Urinary bladder (tissue), 4 donors: ENCODE measurements around the gene HIP1. TPM values are rescaled to one million over a fixed set of nuclear protein-coding genes. Genes with fewer than 3 reads are reported as not detected.
A peak's percentile ranks its signal among the peaks of the same experiment; 100 is the strongest.
"Not testable (repeated sequence)": the region's sequence is repeated elsewhere in the genome, so short reads cannot be mapped to it uniquely, and the experiment has no call there.

Source experiments
- DNase-seq: peaks from one replicate; pipeline ENCODE4 v3.0.0-alpha.2; 2015; ENCODE audit errors: extremely low spot score
- H3K27ac ChIP-seq: one replicate; pipeline ENCODE4 v1.5.1; 2013; ENCODE audit warnings: low read depth, mild to moderate bottlenecking, moderate library complexity
- H3K36me3 ChIP-seq: one replicate; pipeline ENCODE4 v1.6.1; 2013; ENCODE audit warnings: mild to moderate bottlenecking, moderate library complexity; ENCODE audit not compliant: insufficient read depth
- H3K4me1 ChIP-seq: one replicate; pipeline ENCODE4 v1.6.1; 2013; ENCODE audit warnings: mild to moderate bottlenecking, moderate library complexity; ENCODE audit not compliant: insufficient read depth
- H3K4me3 ChIP-seq: one replicate; pipeline ENCODE4 v1.5.1; 2013; ENCODE audit warnings: low read depth, low read length
- WGBS: extraction: QIAGEN DNeasy Blood & Tissue Kit; methylation state at CpG from one replicate; pipeline ENCODE4 v1.1.7; 2013; 5-methylcytosine and 5-hydroxymethylcytosine counted together
- polyA plus RNA-seq: library from polyadenylated mRNA; stranded (reverse); fragments of 200-250 nt; gene quantifications from one replicate; pipeline ENCODE4 v1.2.3, GENCODE V29; 2013
- total RNA-seq: library from RNA; depleted of rRNA; stranded (reverse); fragments of >200 nt; gene quantifications from one replicate; pipeline ENCODE4 v1.2.3, GENCODE V29; 2014
- donor health status: healthy with polysubstance abuse.
- donor health status: healthy.

HIP1 gene
- total RNA-seq (15.0 TPM), polyA plus RNA-seq (17.7 TPM)

DNA sequence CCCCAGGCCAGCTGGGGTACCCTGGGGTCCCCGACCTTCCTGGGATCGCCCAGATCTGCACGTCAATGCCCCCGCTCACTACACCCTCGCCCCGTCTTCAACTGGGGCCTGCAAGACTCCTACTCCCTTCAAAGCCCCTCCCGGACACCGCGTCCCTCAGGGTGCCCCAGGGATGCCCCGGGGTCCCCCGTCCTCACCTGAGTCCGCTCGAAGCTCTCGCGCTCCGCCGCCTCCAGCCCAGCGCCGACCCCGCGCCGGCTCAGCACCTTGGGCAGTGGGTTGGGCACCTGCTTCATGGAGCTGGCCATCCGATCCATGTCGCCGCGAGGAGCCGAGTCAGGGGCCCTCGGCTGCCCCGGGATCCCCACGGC, at the start of gene HIP1:
TSS of gene HIP1 (minus strand) at position 338 of the 371 bp plus-strand sequence. CDS start at position 317, 21 bp downstream.
- Histone ChIP-seq H3K4me3 (peak within 1 kb of the TSS; percentile 82), H3K4me1 (peaks cover 2% of the 10 kb centered on the region), H3K36me3 (no peaks in the 10 kb centered on the region), H3K27ac (peak within 1 kb of the TSS; percentile 80)
- under 1% methylated on average over 30 of the region's 30 CpGs for WGBS
- no peak for DNase-seq

DNA sequence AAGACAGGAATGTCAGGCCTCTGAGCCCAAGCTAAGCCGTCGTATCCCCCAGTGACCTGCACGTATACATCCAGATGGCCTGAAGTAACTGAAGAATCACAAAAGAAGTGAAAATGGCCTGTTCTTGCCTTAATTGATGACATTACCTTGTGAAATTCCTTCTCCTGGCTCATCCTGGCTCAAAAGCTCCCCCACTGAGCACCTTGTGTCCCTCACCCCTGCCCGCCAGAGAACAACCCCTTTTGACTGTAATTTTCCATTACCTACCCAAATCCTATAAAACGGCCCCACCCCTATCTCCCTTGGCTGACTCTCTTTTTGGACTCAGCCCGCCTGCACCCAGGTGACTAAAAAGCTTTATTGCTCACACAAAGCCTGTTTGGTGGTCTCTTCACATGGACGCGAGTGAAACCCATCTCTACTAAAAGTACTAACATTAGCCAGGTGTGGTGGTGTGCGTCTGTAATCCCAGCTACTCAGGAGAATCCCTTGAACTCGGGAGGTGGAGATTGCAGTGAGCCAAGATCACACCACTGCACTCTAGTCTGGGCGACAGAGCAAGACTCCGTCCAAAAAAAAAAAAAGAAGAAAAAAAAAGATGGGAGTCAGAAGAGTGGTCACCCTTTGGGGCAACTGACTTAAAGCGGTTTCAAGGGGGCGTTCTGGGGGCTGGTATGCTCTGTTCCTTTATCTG, 49.6 kb upstream of the HIP1 start:
- H3K36me3 ChIP-seq, DNase-seq, H3K4me1 ChIP-seq, H3K4me3 ChIP-seq, H3K27ac ChIP-seq: not testable (repeated sequence)
- WGBS: 74% methylated on average over 14 of the region's 14 CpGs

DNA sequence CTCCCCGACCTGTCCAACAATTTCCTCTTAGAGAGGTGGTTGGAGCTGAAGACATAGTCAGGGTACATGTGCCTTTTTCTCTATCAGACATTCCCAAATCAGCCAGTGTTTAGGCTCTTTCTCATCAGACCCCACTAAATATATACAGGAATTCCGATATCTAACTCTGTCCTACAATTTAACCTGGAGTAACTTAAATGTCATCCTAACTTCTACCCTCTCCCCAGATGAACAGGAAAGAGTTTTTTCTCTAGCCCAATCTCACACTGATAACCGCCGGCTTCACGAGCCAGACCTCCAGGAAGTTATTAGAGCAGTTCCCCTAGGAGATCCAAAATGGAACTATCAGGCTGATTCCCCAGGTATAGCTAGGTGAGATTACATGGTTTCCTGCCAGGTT, 44.3 kb upstream of the HIP1 start:
- H3K4me3 ChIP-seq, H3K4me1 ChIP-seq, DNase-seq, H3K36me3 ChIP-seq, H3K27ac ChIP-seq: not testable (repeated sequence)
- 88% methylated on average over 5 of the region's 5 CpGs for WGBS

DNA sequence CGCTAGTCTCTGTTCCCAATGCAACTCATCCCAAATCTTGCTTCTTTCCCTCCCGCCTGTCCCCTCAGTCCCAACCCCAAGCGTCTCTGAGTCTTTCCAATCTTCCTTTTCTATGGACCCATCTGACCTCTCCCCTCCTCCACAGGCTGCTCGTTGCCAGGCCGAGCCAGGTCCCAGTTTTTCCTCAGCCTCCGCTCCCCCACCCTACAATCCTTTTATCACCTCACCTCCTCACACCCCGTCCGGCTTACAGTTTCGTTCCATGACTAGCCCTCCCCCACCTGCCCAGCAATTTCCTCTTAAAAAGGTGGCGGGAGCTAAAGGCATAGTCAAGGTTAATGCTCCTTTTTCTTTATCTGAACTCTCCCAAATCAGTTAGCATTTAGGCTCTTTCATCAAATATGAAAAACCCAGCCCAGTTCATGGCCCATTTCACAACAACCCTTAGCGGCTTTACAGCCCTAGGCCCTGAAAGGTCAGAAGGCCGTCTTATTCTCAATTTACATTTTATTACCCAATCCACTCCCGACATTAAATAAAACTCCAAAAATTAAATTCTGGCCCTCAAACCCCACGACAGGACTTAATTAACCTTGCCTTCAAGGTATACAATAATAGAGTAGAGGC, 42.0 kb upstream of the HIP1 start:
- H3K27ac ChIP-seq, H3K36me3 ChIP-seq, H3K4me1 ChIP-seq, H3K4me3 ChIP-seq, DNase-seq: not testable (repeated sequence)
- WGBS: 80% methylated on average over 14 of the region's 14 CpGs

DNA sequence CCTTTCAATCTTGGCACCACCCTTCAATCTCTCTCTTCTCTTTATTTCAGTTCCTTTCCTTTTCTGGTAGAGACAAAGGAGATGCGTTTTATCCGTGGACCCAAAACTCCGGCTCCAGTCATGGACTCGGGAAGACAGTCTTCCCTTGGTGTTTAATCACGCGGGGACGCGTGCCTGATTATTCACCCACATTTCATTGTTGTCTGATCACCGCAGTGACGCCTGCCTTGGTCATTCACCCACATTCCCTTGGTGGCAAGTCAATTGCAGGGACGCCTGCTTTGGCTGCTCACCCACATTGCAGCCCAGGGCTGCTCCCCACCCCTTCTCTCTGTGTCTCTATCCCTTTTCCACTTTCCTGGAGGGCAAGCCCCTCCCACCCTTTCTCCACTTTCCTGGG, 40.8 kb upstream of the HIP1 start:
- not testable (repeated sequence) for H3K4me1 ChIP-seq, H3K27ac ChIP-seq, H3K36me3 ChIP-seq, H3K4me3 ChIP-seq, DNase-seq
- WGBS: 80% methylated on average over 11 of the region's 11 CpGs

DNA sequence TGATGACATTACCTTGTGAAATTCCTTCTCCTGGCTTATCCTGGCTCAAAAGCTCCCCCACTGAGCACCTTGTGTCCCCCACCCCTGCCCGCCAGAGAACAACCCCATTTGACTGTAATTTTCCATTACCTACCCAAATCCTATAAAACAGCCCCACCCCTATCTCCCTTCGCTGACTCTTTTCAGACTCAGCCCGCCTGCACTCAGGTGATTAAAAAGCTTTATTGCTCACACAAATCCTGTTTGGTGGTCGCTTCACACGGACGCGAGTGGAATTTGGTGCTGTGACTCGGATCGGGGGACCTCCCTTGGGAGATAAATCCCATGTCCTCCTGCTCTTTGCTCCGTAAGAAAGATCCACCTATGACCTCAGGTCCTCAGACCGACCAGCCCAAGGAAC, 40.3 kb upstream of the HIP1 start:
- H3K27ac ChIP-seq, H3K4me3 ChIP-seq, H3K4me1 ChIP-seq, DNase-seq, H3K36me3 ChIP-seq: not testable (repeated sequence)
- WGBS: 69% methylated on average over 11 of the region's 11 CpGs

DNA sequence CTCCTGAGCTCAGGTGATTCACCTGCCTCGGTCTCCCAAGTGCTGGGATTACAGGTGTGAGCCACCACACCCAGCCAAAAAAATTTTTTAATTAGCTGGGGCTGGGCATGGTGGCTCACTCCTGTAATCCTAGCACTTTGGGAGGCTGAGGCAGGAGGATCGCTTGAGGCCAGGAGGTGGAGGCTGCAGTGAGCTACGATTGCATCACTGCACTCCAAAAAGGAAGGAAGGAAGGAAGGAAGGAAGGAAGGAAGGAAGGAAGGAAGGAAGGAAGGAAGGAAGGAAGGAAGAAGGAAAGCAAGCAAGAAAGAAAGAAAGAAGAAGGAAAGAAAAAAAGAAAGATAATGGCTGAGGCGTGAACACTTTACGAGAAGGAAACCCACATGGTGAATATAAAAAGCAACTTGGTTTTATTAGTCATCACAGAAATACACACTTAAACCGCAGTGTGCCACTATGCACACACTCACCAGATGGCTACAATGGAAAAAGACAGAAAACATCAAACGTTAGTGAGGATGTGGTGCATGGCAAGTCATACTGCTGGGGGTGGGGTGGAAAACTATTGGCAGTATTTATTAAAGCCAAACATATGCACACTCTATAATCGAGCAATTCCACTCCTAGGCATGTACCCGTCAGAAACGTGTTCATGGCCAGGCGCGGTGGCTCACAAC, 37.7 kb upstream of the HIP1 start:
- Histone ChIP-seq H3K36me3 (no peaks in the 10 kb centered on the region), H3K4me1 (no peaks in the 10 kb centered on the region), H3K4me3 (no peak overlapping the region), H3K27ac (no peak overlapping the region)
- 73% methylated on average over 12 of the region's 12 CpGs for WGBS
- DNase-seq: no peak

DNA sequence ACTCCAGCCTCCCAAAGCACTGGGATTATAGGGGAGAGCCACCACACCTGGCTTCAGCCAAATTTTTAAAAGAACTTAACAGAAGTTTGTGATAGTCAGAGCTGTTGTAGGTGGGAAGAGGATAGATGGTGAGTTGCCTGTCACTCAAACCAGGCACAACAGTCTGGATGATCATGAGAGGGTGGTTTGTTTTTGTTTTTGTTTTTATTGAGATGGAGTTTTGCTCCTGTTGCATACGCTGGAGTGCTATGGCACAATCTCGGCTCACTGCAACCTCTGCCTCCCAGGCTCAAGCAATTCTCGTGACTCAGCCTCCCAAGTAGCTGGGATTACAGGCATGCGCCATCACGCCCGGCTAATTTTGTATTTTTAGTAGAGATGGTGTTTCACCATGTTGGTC, 35.2 kb upstream of the HIP1 start:
- 91% methylated on average over 6 of the region's 6 CpGs for WGBS
- not testable (repeated sequence) for H3K27ac ChIP-seq, H3K4me1 ChIP-seq, H3K36me3 ChIP-seq, H3K4me3 ChIP-seq, DNase-seq

DNA sequence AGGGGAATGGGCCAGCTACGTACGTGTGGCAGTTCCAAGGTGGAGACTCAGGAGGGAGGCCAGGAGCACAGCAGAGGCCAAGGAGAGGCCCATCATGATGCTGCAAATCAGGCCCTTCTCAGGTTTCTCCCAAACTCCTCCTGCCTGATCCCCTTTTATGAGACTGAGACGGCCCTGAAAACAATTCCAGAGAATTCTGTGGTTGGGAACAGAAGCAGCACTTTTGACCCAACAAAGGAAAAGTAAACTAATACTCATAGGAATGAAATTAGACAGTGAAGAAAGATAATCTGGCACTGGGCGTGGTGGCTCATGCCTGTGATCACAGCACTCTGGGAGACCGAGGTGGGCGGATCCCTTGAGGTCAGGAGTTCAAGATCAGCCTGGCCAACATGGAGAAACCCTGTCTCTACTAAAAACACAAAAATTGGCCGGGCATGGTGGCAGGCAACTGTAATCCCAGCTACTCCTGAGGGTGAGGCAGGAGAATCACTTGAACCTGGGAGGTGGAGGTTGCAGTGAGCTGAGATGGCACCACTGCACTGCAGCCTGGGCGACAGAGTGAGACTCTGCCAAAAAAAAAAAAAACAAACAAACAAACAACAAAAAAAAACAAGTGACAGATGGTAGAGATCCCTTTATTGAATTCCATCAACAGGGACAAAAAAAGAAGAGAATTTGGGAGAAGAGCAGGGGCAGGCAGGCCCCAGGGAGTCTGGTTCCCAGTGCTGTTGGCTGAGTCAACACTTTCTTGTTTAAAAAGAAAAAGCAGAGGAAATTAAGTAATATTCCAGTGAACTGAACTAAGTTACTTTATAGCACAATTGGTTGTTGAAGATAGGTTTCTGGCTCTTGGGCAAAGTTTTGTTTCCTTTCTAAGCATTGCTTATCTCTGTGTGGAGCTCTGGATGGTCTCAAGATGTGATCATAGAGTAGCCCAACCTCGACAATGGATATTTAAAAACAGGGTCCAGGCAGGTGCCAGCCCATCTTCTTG, 33.6 kb upstream of the HIP1 start, which contains the start of gene CCL26:
TSS of gene CCL26 (minus strand) at position 131 of the 997 bp plus-strand sequence. CDS start at position 96, 35 bp downstream.
- Histone ChIP-seq H3K27ac (no peak within 1 kb of the TSS), H3K4me1 (no peaks in the 10 kb centered on the region), H3K36me3 (no peaks in the 10 kb centered on the region), H3K4me3 (no peak within 1 kb of the TSS)
- no peak for DNase-seq
- WGBS: 48% methylated on average over 9 of the region's 9 CpGs

DNA sequence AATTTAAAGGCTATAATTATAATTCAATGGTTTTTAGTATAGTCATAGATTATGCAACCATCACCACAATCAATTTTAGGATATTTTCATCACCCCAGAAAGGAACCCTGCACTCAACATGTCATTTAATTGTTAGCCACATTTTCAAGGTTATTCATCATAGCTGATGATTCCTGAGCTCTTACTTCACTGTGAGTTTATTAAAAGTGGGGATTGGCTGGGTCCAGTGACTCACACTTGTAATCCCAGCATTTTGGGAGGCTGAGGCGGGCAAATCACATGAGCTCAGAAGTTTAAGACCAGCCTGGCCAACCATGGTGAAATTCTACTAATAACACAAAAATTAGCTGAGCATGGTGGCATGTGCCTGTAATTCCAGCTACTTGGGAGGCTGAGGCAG, 32.5 kb upstream of the HIP1 start:
- H3K27ac ChIP-seq: no peak overlapping the region
- DNase-seq: no peak
- 87% methylated on average over 1 of the region's 1 CpG for WGBS

DNA sequence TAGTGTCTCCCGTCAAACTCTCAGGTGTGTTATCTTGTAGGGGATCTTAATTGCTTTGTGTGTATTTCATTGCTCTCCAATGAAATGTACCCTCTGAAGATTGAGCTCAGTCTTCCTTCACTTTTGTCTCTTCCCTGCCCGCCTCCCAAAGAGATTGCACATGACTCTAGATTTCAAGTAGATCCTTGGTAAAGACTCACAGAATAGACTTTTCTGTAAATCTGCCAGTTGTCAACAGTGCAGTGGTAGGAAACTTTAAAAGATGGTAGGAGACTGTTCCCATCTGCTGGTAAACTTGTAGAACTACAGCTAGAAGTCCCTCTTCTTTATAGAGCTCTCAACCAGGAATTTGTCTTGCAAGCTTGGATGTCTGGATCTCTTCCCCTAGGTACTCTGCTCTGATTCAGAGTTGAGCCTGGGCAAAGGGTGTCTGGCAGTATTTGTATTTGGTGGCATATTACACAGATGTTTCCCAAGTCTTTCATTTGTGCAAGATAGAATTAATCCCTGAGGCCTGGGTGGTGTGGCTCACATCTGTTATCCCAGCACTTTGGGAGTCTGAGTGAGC, 23.7 kb upstream of the HIP1 start:
- no peak overlapping the region for H3K4me3 ChIP-seq
- no peak overlapping the region for H3K27ac ChIP-seq
- DNase-seq: peak; percentile 36
- 5% methylated on average over 2 of the region's 2 CpGs for WGBS
- no peaks in the 10 kb centered on the region for H3K4me1 ChIP-seq
- H3K36me3 ChIP-seq: no peaks in the 10 kb centered on the region

More for the DNA sequence above, 32.5 kb upstream of the HIP1 start:
- H3K36me3 ChIP-seq: no peaks in the 10 kb centered on the region
- no peak overlapping the region for H3K4me3 ChIP-seq
- no peaks in the 10 kb centered on the region for H3K4me1 ChIP-seq

DNA sequence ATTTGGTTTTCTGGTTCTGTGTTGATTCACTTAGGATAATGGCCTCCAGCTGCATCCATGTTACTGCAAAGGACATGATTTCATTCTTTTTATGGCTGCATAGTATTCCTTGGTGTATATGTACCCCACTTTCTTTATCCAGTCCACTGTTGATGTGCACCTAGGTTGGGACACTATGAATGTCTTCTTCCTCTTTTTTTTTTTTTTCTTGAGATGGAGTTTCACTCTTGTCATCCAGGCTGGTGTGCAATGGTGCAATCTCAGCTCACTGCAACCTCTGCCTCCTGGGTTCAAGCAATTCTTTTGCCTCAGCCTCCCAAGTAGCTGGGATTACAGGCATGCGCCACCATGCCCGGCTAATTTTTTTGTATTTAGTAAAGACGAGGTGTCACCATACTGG, 23.1 kb upstream of the HIP1 start:
- not testable (repeated sequence) for H3K4me3 ChIP-seq, DNase-seq, H3K27ac ChIP-seq, H3K4me1 ChIP-seq, H3K36me3 ChIP-seq
- 85% methylated on average over 3 of the region's 3 CpGs for WGBS

DNA sequence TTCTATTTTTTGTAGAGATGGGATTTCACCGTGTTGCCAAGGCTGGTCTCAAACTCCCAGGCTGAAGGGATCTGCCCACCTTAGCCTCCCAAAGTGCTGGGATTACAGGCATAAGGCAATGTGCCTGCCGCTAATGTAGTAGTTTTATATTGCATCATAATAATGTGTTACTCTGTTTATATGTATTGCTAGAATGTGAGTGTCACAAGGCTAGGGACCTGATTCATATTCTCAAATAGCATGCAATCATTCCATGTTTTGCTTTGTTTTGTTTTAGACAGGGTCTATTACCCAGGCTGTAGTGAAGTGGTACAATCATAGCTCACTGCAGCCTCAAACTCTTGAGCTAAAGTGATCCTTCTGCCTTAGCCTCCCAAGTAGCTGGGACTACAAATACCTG, 19.8 kb upstream of the HIP1 start:
- Histone ChIP-seq H3K27ac (no peak overlapping the region), H3K4me1 (no peaks in the 10 kb centered on the region), H3K4me3 (no peak overlapping the region), H3K36me3 (no peaks in the 10 kb centered on the region)
- no peak for DNase-seq
- WGBS: 84% methylated on average over 2 of the region's 2 CpGs
